Activated naive CD4-positive, alpha-beta T cell treated with anti-CD3 and anti-CD28 coated beads, Interleukin-2, amount 50 U/mL, for 72 hours (primary cell): Measurements from ENCODE around the gene GCK. TPM values are rescaled to one million over a fixed set of nuclear protein-coding genes. Genes with fewer than 3 reads are reported as not detected.
"Not testable (repeated sequence)": the region's sequence is repeated elsewhere in the genome, so short reads cannot be mapped to it uniquely, and the experiment has no call there.

ENCODE experiments used
- ATAC-seq, 2 donors: fragments of 150-1000 bp; cut with Tn5 transposase; 2 replicates each; pipeline ENCODE4 v1.10.0; 2021; ENCODE audit warnings: mild to moderate bottlenecking in 2 of 2, moderate library complexity in 2 of 2
- DNase-seq, 2 donors: peaks; one replicate each; pipeline ENCODE4 v3.0.0; 2021 to 2022; ENCODE audit warnings: low spot score in 2 of 2
- H3K27ac Mint-ChIP-seq, 2 donors: one replicate each; pipeline ENCODE4 v1.8.0; 2022; ENCODE audit warnings: mild to moderate bottlenecking in 2 of 2, mixed read lengths in 2 of 2
- H3K36me3 Mint-ChIP-seq, 2 donors: one replicate each; pipeline ENCODE4 v1.8.0; 2022; ENCODE audit warnings: mixed read lengths in 2 of 2
- H3K9me3 Mint-ChIP-seq, 2 donors: one replicate each; pipeline ENCODE4 v1.8.0; 2022; ENCODE audit warnings: mixed read lengths in 2 of 2
- total RNA-seq, 2 donors: library from RNA; stranded (reverse); gene quantifications; one replicate each; pipeline ENCODE4 v1.2.3, GENCODE V29; 2022

GCK gene
- total RNA-seq, 2 donors from 2014 or later, result 0.80 to 1.2 TPM

DNA sequence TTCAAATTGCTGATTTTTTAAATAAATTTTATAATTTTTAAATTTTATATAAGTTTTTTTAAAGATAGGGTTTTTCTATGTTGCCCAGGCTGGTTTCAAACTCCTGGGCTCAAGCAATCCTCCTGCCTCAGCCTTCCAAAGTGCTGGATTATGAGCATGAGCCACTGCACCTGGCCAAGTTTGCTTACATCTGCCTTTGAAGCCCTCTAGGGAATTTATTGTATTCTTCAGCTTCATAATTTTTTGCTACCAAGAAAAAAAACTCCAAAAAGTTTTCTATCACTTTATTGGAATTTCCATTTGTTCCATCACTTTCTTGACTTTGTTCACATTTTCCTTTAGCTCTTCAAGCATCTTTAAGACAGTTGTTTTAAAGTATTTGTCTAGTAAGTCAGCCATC lies 62.1 kb downstream of the GCK start:
- Mint-ChIP-seq H3K36me3 (peaks cover 5 to 8% of the 10 kb centered on the region in 2 donors), H3K27ac (no peak overlapping the region), H3K9me3 (no peaks in the 10 kb centered on the region)
- DNase-seq (no peak), ATAC-seq (no peak)

DNA sequence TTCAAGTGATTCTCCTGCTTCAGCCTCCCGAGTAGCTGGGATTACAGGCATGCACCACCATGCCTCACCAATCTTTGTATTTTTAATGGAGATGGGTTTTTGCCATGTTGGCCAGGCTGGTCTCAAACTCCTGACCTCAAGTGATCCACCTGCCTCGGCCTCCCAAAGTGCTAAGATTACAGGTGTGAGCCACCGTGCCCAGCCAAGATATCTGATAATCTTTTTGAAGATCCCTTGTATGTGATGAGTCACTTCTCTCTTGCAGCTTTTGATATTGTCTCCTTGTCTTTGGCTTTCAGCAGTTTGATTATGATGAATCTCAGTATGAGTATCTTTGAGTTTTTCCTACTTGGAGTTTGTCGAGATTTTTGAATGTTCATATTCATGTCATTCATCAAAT lies 62.7 kb downstream of the GCK start:
- not testable (repeated sequence) for H3K9me3 Mint-ChIP-seq, H3K36me3 Mint-ChIP-seq, H3K27ac Mint-ChIP-seq, ATAC-seq, DNase-seq

DNA sequence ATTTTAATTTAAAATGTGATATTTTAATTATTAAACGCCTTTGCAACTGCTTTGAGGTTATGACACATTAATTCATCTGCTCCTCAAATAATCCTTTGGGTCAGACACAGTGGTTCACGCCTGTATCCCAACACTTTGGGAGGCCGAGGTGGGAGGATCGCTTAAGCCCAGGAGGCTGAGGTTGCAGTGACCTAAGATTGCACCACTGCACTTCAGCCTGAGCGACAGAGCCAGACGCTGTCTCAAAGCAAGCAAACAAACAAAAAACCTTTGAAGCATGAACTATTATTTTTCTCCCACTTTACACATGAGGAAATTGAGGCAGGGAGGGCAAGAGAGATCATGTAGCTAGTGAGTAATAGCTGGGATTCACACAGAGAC lies 64.4 kb downstream of the GCK start:
- ATAC-seq (no peak), DNase-seq (no peak)
- no peaks in the 10 kb centered on the region for H3K9me3 Mint-ChIP-seq
- no peak overlapping the region for H3K27ac Mint-ChIP-seq
- peaks cover 12 to 22% of the 10 kb centered on the region in 2 donors for H3K36me3 Mint-ChIP-seq

DNA sequence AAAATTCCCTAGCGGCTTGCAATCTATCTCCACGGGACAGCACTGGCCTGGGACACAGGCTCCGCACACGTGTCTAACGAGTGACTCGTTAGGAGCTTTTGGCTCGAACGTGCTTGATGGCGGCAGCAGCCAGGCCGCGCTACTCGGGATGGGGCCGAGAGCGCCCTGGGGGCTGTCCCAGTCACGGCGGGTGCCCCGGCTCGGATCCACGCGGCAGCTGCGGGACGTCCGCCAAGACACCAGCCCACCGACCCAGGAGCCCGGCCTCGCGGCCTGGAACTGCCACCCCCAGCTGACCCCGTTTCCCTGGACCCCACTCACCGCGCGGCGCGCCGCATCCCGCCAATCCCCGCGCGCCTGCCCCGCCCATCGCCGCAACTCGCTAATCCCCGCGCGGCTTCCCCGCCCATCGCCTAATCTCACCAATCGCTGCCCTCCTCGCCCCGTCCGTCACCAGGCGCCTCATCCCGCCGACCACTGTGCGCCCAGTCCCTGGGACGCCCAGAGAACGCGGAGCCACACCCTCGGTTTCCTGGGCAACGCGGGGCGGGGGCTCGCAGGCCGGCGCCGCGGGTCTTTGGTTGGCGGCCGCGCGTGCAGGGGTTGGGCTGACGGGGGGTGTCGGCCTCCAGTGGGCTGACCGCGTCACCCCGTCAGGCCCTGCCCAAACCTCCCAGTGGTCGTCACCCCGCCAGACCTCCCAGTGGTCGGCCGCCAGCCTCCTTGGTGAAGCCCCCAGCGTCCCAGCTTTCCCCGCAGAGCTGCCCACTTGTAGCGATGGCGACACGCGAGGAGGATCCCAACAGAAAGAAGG lies 65.8 kb downstream of the GCK start, which contains the start of gene POLD2:
Gene POLD2 (minus strand): TSS at position 359 of the 814 bp plus-strand sequence. CDS start 1,495 bp downstream, outside the sequence.
- no peaks in the 10 kb centered on the region for H3K9me3 Mint-ChIP-seq
- ATAC-seq (peak; percentile 99), DNase-seq (peak; percentile 96 to 98)
- H3K27ac Mint-ChIP-seq, result peak within 1 kb of the TSS; percentile 68 to 88
- H3K36me3 Mint-ChIP-seq, result peaks cover 12 to 26% of the 10 kb centered on the region in 2 donors

DNA sequence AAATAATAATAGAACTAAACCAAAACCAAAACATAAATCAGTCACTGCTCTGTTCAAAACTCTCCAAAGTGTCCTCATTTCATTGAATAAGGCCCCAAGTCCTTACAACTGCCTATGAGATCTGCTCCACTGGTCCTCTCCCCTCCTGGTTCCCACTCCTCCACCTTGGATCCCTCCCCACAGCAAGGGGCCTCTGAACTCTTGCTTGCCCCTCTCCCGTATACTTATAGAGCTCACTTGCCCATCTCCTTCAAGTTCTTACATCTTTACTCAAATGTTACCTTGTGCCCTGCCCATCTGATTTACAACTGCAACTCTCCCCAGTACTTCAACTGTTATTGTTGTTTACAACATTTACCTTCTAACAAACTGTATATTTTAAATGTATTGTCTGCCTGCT lies 66.7 kb downstream of the GCK start:
- ATAC-seq, result no peak
- H3K27ac Mint-ChIP-seq, result peak overlapping the region; percentile 39 to 68
- DNase-seq, result no peak
- peaks cover 12 to 32% of the 10 kb centered on the region in 2 donors for H3K36me3 Mint-ChIP-seq
- no peaks in the 10 kb centered on the region for H3K9me3 Mint-ChIP-seq

DNA sequence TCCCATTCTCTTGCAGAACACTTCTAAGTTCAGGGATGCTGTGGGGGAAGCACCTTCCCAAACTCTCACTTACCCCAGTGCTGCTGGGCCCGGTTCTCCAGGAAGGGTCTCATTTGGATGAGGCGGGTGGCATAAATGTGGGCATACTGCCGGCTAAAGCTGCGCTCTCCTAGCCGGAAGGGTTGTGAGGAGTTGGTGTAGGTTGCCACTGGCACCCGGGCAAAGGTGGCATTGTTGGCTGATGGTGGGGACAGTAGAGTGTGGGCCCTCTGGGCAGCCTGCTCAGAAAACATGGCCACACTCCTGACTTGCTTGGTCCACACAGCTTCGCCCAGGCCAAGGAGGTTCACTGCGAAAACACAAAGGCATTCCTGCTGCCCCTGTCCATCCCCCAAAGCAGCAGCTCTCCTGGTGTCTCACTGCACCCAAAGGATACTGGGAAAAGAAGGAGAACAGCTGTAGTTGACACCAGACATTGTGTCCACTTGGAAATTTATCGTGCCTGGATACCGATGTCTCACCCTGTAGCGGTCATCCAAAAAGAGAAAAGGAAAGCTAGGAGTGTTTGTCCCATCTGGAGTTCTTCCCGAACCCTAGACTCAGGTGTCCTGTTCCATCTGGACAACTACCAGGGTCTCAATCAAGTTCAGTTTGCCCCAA lies 67.3 kb downstream of the GCK start:
- DNase-seq, result no peak
- H3K36me3 Mint-ChIP-seq, result peaks cover 12 to 32% of the 10 kb centered on the region in 2 donors
- ATAC-seq, result no peak
- peak overlapping the region; percentile 39 to 68 for H3K27ac Mint-ChIP-seq
- no peaks in the 10 kb centered on the region for H3K9me3 Mint-ChIP-seq

DNA sequence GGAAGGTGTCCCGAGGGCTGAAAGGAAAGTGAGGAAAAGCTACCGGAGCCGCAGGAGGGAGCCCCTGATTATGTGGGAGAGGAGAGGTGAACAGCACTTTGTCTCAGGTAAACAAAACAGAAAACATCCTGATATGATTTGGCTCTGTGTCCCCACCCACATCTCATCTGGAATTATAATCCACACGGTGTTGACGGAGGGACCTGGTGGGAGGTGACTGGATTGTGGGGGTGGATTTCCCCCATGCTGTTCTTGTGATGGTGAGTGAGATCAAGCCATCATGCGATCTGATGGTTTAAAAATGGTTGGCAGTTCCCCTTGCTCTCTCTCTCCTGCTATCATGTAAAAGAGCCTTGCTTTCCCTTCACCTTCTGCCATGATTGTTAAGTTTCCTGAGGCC lies 68.8 kb downstream of the GCK start:
- H3K9me3 Mint-ChIP-seq, result no peaks in the 10 kb centered on the region
- H3K27ac Mint-ChIP-seq, result peak overlapping the region in 1 of 2 donors; percentile 87
- peaks cover 12 to 32% of the 10 kb centered on the region in 2 donors for H3K36me3 Mint-ChIP-seq
- ATAC-seq (no peak), DNase-seq (no peak)

DNA sequence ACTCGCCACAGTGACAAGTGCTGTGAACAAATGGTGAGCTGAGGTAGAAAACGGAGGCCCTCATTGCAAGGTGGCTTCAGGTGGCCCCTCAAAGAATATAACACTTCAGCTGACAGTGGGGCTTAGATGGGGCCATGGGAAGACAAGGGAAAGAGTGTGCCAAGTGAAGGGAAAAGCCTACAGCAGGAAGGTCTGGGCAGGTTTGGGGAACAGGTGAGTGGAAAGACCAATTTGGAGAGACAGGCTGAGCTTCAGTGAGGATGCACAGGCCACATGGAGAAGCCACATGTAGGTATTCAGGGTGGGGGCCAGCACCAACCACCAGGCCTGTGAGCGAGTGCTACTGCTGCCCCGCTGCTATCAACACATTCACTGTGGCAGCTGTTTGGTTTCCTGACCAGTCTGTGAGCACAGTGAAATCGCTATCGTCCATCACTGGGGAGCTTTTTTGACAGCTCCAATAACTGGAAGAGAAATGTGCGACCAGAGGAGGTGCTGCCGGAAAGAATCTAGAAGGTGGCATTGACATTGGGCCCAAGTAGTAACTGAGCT lies 69.3 kb downstream of the GCK start:
- H3K27ac Mint-ChIP-seq, result peak overlapping the region; percentile 18 to 87
- no peak for ATAC-seq
- H3K36me3 Mint-ChIP-seq, result peaks cover 12 to 32% of the 10 kb centered on the region in 2 donors
- DNase-seq, result no peak
- no peaks in the 10 kb centered on the region for H3K9me3 Mint-ChIP-seq

DNA sequence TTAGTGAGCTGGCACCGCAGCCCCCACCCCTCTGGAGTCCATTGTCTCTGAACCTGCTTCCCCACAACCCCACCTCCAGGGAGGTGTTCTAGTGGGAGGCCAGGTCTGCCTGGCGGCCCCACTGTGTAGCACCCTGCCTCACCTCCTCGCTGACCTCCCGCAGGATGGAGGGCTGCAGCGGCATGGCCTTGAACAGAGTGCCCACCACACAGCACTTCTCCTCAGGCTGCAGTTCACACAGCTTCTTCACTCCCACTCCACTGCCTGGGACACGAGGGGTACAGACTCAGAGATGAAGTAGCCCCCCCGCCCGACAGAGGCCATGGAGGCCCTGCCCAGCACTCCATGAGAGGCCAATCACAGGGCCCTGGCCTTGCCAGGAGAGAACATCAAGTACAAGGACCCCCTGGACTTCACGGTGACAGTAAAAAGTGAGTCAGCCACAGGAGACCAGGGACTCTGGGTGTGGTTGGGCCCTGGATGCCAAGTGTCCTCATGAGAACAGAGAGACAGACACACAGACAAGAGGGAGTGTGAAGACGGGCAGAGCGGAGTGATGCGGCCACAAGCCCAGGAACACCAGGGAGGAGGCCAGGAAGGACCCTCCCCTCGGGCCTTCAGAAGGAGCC lies 71.3 kb downstream of the GCK start:
- peak overlapping the region in 1 of 2 donors; percentile 18 for H3K27ac Mint-ChIP-seq

DNA sequence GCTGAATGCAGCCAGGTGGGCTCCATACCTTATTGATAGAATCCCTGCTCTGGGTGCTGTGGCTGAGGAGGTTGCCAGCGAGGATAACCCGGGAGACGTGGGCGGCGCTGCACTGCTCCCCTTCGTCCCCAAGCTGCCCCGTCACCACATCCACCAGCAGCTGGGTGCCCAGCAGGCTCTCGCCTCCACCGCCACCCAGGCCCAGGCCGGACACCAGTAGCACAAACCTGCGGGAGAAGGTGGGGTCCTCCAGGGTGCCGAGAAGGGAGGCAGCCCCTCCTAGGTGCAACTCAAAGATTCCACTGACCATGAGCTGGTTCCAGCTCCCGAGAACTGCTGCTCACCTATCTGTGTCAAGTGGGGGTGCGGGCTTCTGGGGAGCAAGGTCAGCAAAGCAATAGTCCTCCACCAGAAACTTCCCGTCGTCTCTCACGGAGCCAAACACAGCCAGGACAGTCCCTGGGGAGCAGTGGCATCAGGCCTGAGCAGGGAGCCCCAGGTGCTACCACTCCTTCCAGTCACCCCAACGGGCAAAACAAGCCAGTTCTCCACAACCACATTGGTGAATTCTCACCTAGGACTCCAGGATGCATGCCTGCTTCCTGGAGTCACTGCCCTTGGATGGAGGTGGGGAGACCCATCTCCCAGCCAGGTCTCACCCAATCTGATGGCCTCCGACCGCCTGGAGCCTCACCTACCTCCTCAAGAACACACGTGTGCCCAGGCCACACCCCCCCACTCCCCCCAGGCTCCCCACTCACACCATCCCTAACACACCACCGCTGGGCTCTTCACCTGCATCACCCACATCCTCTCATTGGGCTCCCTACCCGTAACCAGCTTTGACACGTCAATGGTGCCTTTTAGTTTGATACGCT lies 72.2 kb downstream of the GCK start:
- no peak for ATAC-seq
- no peak for DNase-seq
- Mint-ChIP-seq H3K36me3 (peaks cover 7 to 29% of the 10 kb centered on the region in 2 donors), H3K9me3 (no peaks in the 10 kb centered on the region), H3K27ac (peak overlapping the region in 1 of 2 donors; percentile 18)

More for the DNA sequence above, 71.3 kb downstream of the GCK start:
- no peak for DNase-seq
- ATAC-seq, result no peak
- H3K9me3 Mint-ChIP-seq, result no peaks in the 10 kb centered on the region
- H3K36me3 Mint-ChIP-seq, result peaks cover 12 to 38% of the 10 kb centered on the region in 2 donors

DNA sequence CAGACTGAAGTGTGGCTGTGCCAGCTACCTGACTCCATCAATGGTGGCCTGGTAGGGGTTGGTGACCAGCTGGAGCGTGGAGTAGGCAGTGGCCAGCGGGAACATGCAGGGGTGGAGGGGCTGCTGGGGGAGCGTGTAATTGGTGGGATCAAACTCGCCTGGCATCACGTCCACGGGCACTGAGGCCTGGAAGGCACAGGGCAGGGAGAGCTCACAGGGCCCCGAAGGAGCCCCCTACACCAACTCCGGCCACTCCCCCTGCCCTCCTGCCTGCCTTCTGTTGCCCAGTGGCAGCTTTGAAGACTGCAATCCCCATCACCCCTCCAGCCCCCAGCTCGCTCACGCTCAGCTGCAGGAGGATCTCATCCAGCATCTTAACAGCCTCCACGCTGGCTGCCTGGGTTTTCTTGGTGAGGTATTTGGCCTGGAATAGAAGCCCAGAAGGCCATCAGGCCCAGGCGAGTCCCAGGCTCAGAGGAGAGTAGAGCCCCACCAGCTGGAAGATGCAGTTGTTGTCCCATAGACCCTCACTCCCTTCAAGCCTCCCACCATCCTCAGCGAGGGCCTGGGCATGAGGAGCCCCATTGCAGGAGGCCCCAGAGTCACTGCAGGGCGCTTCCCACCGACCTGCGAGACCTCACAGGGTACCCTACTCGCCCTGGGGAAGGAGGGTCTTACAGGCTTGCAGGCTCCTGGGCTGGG lies 73.0 kb downstream of the GCK start:
- no peaks in the 10 kb centered on the region for H3K9me3 Mint-ChIP-seq
- H3K27ac Mint-ChIP-seq, result peak overlapping the region in 1 of 2 donors; percentile 56
- ATAC-seq (no peak), DNase-seq (no peak)
- peaks cover 7 to 28% of the 10 kb centered on the region in 2 donors for H3K36me3 Mint-ChIP-seq

DNA sequence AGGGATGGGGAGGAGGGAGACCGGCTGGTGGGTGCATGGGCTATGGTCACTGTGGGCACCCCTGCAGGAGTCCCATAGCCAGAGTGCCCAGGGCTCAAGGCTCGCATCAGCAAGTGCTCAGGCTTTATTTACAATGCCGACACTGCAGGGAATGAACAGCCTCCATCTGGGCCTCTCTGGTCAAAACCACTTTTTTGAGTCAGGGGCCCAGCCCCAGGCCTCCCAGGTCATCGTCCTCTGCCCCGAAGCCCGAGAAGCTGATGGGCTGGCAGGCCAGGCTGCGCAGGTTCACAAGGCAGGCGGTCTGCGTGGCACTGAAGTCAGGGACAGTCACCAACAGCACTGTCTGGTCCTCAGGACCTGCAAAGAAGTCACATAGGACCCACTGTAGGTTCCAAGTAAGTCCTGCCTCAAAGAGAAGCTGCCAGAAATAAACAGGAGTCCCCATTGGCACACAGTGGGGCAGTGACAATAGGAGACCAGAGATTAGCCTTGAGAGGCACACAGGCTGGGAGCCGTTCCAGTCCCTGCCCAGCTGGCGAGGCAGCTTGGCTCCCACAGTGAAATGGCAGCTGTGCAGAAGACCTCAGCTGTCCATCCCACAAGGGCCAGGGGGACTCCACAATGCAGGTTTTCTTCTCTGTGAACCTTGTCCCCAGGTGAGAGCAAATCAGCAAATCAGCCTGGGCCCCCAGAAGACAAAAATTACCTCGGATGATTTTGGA lies 74.5 kb downstream of the GCK start:
- DNase-seq (no peak), ATAC-seq (no peak)
- Mint-ChIP-seq H3K36me3 (peaks cover 0 to 15% of the 10 kb centered on the region in 2 donors), H3K27ac (no peak overlapping the region), H3K9me3 (no peaks in the 10 kb centered on the region)

DNA sequence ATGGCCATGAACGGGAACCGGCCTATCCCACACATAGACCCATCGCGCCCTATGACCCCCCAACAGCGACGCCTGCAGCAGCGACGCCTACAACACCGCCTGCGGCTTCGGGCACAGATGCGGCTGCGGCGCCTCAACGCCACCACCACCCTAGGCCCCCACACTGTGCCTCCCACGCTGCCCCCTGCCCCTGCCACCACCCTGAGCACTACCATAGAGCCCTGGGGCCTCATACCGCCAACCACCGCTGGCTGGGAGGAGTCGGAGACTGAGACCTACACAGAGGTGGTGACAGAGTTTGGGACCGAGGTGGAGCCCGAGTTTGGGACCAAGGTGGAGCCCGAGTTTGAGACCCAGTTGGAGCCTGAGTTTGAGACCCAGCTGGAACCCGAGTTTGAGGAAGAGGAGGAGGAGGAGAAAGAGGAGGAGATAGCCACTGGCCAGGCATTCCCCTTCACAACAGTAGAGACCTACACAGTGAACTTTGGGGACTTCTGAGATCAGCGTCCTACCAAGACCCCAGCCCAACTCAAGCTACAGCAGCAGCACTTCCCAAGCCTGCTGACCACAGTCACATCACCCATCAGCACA lies 75.4 kb downstream of the GCK start:
- ATAC-seq (no peak), DNase-seq (no peak)
- no peaks in the 10 kb centered on the region for H3K9me3 Mint-ChIP-seq
- no peak overlapping the region for H3K27ac Mint-ChIP-seq
- peaks cover 0 to 12% of the 10 kb centered on the region in 2 donors for H3K36me3 Mint-ChIP-seq

DNA sequence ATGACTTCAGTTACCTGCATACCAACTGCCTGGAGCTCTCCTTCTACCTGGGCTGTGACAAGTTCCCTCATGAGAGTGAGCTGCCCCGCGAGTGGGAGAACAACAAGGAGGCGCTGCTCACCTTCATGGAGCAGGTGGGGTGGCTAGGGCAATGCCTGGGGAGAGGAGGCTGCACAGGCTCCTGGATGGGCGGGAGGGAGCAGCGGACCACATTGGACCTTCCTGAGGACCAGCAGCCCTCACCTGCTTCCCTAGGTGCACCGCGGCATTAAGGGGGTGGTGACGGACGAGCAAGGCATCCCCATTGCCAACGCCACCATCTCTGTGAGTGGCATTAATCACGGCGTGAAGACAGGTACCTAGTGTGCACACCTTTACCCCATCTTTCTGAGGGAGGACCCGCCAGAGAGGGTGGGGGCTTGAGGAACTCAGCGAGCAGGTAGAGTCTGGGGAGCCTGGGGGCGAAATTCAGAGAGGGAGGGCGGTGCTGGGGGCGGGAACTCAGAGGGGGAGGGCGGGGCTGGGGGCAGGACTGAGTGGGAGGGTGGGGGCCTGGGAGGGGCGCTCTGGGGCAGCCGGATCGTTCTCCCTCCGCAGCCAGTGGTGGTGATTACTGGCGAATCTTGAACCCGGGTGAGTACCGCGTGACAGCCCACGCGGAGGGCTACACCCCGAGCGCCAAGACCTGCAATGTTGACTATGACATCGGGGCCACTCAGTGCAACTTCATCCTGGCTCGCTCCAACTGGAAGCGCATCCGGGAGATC lies 76.1 kb downstream of the GCK start:
- no peaks in the 10 kb centered on the region for H3K9me3 Mint-ChIP-seq
- H3K36me3 Mint-ChIP-seq, result peaks cover 0 to 11% of the 10 kb centered on the region in 2 donors
- DNase-seq (no peak), ATAC-seq (no peak)
- H3K27ac Mint-ChIP-seq, result no peak overlapping the region
